Fibroblast of pulmonary artery (primary cell): ENCODE data around the gene ADGRL3.
A peak's percentile ranks its signal among the peaks of the same experiment; 100 is the strongest.

Experiments used
- DNase-seq: peaks from one replicate; pipeline ENCODE4 v3.0.0-alpha.2; 2010; ENCODE audit warnings: low read depth
- H3K4me3 ChIP-seq: replicated peaks from 2 replicates; pipeline ENCODE4 v1.5.1; 2011; ENCODE audit warnings: low read depth, mild to moderate bottlenecking, control low read depth, low read length, moderate library complexity
- TF ChIP-seq, protein P1 (sequence below): IDR thresholded peaks from 2 replicates; pipeline ENCODE4 v1.5.1; 2011; ENCODE audit warnings: mild to moderate bottlenecking, control low read depth, low read length, inconsistent platforms; ENCODE audit errors: missing control alignments

Gene ADGRL3

DNA sequence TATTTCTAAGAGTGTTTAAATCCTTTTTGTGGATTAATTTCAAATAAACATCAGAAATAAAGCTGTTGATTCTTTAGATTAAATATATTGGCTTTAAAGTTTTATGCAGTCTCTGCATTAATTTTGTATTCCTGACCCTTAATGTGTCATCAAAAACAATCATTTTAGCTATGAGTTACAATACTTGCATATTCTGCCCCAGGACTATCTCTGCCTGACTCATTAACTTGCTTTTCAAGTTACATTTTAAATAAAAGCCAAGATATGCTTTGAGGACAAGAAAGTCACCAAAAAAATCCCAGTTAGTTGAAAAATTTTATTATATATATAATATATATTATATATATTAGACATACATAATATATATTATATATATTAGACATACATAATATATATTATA is 208.7 kb downstream of the ADGRL3 start:
- no peak for DNase-seq
- TF ChIP-seq, protein P1, sequence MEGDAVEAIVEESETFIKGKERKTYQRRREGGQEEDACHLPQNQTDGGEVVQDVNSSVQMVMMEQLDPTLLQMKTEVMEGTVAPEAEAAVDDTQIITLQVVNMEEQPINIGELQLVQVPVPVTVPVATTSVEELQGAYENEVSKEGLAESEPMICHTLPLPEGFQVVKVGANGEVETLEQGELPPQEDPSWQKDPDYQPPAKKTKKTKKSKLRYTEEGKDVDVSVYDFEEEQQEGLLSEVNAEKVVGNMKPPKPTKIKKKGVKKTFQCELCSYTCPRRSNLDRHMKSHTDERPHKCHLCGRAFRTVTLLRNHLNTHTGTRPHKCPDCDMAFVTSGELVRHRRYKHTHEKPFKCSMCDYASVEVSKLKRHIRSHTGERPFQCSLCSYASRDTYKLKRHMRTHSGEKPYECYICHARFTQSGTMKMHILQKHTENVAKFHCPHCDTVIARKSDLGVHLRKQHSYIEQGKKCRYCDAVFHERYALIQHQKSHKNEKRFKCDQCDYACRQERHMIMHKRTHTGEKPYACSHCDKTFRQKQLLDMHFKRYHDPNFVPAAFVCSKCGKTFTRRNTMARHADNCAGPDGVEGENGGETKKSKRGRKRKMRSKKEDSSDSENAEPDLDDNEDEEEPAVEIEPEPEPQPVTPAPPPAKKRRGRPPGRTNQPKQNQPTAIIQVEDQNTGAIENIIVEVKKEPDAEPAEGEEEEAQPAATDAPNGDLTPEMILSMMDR = no peak
- H3K4me3 ChIP-seq = no peak overlapping the region

DNA sequence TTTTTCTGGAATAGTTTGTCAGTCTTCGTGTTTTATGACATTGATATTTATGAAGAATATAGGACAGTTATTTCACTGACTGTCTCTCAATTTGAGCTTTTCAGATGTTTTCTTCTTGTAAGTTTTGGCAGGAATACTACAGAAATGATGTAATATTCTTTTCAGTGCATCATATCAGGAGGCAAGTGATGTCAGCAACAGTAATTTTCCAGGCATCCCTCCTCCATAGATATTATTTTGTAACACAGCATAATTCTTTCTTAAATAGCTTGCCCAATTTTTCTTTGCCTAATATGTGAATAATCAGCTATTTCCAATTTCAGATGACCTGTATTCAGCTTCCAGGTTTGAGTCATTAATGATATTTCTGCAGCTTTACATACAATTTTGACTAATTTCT is 211.1 kb downstream of the ADGRL3 start:
- TF ChIP-seq, protein P1 = no peak
- peak; percentile 62 for DNase-seq
- H3K4me3 ChIP-seq = no peak overlapping the region

- no peak for DNase-seq
- H3K4me3 ChIP-seq = no peak overlapping the region
- TF ChIP-seq, protein P1 = no peak
These were observed 225.2 kb downstream of the ADGRL3 start for GRCh38 chr4:61425315-61425714.

DNA sequence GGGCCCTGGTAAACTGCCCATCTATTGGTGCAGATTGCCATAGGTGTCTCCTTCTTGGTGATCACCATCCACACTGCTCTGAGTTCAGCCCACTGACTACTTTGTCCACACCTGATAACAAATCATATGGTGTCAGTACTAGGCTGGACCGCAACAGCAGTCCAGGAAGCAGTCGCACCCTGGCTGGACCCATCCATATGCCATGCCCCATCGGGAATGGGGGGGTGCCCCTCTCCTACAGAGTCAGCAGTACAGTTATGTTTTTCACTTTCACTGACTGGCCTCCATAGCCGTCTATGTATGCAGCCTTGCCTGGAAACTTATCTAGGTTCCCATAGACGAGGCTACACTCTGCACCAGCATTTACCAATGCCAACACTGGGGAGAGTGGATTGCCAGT is 226.1 kb downstream of the ADGRL3 start:
- DNase-seq = no peak
- H3K4me3 ChIP-seq = no peak overlapping the region
- TF ChIP-seq, protein P1 = no peak

- no peak overlapping the region for H3K4me3 ChIP-seq
- TF ChIP-seq, protein P1 = no peak
- no peak for DNase-seq
These were observed 227.1 kb downstream of the ADGRL3 start for GRCh38 chr4:61427099-61427817.

GRCh38 chr4:61427818-61428495 is 227.8 kb downstream of the ADGRL3 start:
- no peak overlapping the region for H3K4me3 ChIP-seq
- no peak for DNase-seq
- TF ChIP-seq, protein P1 = no peak
